Measurements from ENCODE around the gene SNRPA1. TPM values are rescaled to one million over a fixed set of nuclear protein-coding genes. Genes with fewer than 3 reads are reported as not detected.
A peak's percentile ranks its signal among the peaks of the same experiment; 100 is the strongest.
"Not testable (repeated sequence)": the region's sequence is repeated elsewhere in the genome, so short reads cannot be mapped to it uniquely, and the experiment has no call there.

SNRPA1 gene
- total RNA-seq: 71.6 TPM

DNA sequence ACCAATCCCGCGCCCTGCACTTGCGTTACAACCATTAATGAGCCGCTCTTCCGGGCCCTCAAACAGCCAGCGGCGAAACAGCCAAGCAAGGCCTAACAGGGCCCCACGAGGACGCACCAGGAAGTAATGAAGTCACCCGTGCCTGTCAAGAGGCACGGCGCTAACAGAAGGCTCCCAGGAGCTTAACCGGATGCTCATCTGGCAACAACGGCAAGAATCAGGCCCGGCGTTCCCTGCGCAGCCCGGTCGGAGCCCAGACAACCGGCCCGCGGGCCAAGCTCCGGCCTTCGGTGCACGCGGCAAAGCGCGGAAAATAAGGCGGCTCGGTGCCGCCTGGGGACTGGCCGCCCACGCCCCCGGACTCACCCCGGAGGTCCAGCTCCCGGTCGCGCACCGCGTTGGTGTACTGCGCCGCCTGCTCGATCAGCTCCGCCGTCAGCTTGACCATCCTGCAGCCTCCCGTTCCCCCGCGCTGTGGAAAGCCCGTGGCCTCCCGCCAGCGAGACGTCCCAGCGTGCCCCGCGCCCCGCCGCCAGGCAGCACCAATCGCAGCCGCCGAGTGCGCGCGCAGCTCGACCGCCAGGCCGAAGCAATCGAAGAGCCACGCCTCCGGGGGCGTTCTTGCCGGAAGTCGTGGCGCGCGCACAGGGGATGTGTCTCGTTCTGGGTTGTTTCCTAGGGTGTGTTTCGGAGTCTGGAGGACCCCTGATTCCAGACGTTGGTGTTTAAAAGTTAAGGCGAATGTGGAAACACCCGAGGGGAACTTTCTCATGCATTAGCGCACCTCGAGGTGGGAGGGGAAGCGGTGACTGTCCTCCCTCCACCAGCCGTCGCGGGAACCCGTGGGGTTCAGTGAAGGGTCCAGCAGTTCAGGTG lies at the start of gene SNRPA1:
Gene SNRPA1, minus strand, starts transcription at position 518 of the 876 bp plus-strand sequence. Its CDS starts 70 bp downstream, at position 448.
- peak; percentile 98 for DNase-seq (ENCODE audit: low spot score)

DNA sequence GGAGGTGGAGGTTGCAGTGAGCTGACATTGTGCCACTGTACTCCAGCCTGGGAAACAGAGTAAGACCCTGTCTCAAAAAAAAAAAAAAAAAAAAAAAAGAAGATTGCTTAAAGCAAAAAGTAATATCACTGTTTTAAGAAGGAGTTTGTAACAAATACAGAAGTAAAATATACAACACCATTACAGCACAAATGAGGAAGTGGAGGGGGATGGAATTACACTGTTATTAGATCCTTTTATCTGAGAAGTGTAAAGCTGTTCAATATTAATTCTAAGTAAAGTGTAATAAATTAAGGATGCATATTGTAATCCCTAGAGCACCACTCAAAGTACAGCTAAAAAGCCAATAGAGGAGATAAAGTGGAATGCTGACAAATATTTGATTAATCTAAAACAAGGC lies 47.0 kb upstream of the SNRPA1 start:
- no peak for DNase-seq (ENCODE audit: low spot score)

DNA sequence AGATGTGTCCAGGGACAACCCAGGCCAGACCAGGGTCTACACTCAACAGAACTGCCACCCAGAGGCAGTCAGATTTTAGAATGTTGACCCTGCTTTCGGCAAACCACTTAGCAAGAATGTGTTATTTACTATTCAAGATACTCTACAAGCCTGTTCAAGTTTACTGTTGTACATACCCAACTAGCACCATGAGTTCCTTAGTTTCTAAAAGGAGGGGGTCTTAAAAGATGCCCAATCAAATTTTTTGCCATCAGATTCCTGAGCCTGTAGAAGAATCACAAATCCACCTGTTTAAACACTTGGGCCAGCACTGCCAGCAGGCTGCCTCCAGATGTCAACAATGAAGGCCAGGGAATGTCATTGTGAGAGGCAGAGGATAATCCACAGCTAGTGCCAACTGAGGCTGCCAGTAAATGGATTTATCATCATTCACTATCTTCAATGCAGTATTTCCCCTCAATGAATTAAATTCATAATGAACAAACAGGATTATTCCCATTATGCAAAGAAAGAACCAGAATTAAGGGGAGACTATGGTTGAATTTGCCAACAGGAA lies 43.5 kb upstream of the SNRPA1 start:
- DNase-seq (ENCODE audit: low spot score): no peak

DNA sequence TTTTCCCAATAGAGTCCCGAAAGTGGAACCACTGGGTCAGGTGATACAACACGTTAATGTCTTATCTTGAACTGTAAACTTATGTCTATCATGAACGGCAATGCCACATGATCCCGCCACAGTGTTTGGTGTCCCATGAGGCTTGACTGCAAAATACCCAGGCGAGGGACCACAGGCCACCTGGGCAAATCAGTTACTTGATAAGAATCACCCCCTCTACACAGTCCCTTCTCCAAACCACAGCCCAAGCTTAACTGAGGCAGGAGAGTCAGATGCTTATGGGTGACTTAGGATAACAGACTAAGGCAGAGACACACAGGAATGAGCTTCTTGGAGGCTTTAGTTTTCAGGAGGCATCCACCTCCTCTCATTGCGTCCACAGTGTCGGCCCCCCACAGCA lies 42.9 kb upstream of the SNRPA1 start:
- no peak for DNase-seq (ENCODE audit: low spot score)

DNA sequence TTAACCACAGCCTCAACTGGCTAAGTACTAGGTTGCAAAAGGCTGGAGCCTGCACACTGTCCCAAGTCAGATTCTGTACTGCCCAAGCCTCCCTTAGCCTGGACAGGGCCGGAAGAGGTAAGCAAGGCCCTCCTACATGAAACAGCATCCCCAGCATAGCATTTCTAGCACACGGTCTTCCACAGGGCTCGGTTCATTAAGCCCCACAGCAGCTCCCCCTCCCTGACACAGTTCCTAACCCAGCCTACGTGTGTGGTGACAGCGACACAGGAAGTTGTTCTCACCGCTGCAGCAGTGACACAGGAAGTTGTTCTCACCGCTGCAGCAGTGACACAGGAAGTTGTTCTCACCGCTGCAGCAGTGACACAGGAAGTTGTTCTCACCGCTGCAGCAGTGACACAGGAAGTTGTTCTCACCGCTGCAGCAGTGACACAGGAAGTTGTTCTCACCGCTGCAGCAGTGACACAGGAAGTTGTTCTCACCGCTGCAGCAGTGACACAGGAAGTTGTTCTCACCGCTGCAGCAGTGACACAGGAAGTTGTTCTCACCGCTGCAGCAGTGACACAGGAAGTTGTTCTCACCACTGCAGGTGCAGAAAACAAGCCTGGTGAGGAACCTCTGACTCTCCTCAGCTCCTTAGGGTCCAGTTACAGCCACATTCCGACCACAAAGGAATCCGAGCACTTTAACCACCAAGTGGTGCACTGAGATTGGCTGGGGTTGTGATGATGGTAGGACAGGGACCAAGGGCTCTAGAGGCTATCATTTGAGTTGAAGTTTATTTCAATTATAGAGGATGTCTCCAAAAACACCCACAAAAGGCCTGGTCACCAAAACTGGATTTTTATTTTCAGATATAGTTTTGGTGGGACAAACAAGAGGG lies 39.1 kb upstream of the SNRPA1 start:
- not testable (repeated sequence) for DNase-seq (ENCODE audit: low spot score)

DNA sequence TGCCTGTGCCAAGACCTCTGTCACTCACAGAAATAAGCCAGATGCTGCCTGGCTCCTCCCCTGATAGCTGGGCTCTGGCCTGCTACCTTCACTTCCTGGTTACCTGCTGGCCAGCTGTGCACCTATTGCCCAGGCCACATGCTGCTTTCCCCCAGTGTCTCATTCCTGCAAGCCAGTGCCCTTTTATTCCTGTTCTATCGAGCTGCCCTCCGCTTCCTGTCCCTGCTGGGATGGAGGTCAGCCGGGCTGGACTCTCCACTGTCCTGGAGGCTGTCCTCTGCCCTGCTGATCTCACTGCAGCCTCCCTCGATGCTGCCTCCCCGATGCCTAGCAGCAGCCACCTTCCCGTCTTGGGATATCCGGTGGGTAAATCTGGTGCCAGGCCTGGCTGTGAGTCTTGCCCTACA lies 37.0 kb upstream of the SNRPA1 start:
- DNase-seq (ENCODE audit: low spot score): no peak

DNA sequence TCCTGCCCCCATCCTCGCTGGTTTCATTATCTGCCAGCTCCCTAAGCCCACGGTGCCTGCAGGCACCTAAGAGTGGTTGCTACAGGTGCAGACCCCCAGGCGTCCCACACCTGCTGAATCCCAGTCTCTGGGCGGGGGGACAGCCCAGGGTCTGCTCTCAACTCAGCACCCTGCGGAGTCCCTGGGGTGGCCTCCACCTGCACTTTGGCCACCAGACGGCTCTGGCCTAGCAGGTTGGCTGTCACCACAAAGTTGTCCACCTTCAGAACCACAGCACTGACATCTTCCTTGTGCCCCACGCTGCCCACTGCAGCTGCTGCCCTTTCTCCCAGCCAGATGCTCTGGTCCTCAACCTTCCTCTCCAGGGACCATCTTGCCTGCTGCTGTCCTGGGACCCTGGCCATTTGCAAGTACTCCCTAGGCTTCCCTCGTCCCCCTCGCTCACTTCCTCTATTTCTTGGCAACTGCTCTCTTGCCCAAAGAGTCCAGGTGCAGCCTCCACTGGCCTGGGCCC lies 34.9 kb upstream of the SNRPA1 start:
- DNase-seq (ENCODE audit: low spot score): no peak

DNA sequence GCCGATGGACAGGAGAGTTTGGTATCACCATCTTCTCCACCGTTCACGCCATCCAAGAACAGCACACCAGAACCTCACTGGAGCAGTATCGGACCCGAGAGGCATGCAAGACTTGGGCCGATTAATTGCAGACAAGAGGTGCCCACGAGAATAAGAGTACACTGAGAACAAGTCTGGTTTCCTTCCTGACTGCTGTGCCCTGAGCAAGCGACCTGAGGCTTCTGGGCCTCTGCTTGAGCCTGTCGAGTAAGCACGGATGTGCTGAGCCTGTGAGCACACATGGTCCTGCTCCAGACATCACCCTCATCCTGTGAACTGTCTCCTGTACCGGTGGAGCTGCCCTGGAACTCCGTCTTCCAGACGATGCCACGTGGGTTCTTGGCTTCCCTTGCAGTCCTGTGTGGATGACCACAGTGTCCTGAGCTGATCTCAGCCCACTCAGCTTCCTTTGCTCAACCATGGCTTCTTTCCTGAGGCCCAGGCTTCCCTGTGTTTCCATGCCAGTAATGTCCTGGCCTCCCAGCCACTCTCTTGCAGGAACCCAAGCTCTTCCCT lies 34.3 kb upstream of the SNRPA1 start:
- no peak for DNase-seq (ENCODE audit: low spot score)

DNA sequence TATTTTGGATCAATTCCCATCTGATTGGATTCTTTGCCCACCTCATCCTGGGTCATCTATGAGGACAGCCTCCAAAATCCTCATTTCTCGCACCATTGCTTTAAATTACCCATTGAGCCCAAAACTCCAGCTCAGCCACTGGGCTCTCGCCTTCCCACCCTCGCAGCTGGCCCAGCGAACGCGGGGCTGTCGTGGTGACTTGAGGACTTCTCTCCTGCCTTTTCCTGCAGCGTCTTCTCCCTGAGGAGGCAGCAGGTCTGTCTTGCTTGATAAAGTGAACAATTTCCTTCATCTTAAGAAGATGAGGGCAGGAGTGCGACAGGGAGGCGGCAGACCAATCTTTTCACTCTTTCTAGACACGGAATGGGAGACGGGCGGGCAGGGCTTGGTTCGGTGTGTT lies 33.0 kb upstream of the SNRPA1 start:
- no peak for DNase-seq (ENCODE audit: low spot score)

DNA sequence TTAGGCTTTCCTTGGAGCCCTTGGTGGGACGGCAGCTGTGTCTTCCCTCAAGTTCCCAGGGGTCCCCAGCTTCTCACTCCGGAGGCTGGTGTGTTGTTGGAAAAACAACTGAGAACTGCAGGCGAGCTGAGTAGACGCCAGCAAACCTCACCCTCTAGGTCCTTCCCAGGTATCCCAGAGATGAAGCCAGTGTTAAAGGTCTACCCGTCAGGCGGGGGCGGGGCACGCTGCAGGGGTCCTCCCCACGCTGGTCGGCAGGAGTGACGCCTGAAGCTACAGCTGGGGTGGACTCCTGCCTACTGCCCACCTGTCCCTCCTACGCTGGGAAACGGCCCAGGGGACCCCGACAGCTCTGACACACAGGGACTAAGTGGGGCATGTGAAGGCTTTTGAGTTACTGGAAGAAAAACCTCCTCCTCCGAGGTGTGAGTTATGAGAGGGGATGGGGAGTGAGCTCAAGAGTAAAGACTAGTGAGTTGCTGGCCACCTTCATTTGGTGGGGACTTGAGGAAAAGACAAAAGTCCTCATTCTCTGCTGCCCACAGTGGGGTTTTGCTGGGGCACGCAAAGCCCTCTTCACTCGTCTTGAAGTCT lies 32.2 kb upstream of the SNRPA1 start:
- peak; percentile 29 for DNase-seq (ENCODE audit: low spot score)

DNA sequence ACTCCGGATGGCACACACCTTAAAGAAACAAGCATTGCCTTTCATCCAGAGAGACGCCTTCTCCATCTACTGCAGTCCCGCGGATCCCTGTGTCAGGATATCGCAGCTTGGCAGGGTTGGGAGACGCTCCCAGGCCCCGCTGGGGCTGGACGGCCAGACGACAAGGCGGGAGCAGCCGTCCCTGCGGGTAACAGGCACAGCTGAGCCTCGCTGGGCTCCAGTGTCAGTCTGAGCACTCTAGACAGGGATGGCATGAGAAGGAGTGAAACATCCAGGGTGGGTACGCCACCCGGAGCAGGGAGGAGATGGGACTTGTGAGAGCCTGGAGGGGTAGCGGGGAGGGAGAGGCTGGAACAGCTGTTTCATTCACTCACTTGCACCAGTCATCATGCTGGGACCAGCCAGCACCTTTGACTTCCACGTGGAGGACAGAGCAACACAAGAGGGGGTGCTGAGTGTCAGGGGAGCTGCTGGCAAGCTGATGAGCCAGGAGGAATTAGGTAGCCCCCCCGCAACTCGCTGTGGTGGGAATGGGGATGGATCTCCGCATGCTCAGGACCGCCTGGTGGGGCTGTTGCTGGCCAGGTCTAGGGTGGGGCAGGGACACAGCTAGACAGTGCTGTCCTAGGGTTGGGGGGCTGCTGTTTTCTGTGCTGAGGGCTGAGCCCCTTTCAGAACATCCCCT lies 31.6 kb upstream of the SNRPA1 start:
- peak; percentile 32 for DNase-seq (ENCODE audit: low spot score)

DNA sequence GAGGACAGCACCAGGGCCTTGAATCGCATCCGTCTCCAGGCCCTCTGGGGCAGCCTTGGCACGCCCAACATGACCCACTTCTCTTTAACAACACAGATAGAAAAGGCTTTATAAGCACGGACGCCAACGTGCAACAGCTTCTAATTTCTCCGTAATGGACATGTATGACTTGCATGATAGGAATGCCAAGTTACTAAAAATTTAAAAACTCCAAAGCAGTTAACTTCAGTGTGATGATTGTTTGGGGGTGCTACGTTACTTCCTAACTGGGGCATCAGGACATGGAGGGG lies 30.9 kb upstream of the SNRPA1 start:
- DNase-seq (ENCODE audit: low spot score): peak; percentile 34

DNA sequence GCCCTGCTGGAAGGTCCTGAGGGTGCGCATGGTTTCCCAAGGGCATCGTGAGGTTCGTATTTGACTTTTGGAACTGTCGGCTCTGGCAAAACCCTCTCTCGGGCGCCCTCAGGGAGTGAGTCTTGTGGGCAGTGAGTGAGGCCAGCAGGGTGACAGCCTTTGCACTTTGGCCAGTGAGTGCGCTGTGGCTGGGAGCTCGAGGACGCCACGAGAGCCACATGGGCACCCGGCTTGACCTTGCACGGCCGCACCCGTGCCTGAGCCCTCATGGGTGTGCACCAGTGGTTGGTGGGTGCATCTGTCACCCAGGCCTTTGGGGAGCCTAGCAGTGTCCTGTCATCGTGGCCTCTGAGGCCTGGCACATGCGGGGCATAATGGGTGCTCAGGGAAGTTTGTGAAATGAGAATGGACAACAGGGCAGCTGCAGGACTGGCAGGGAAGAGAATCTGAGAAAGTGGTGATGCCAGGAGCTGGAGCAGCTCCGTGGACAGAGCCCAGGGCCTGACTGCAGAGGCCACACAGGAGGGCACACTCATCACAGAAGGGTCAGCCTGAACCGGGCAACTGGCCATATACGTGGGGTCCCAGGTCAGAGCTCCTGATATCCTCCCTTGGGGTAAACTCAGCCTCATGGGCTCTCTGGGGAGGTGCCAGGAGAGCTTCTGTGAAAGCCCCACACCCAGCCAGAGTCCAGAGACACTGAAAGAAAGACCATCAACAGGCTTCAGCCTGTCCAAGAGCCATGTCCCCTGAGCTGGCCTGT lies 30.4 kb upstream of the SNRPA1 start:
- DNase-seq (ENCODE audit: low spot score): peak; percentile 36

DNA sequence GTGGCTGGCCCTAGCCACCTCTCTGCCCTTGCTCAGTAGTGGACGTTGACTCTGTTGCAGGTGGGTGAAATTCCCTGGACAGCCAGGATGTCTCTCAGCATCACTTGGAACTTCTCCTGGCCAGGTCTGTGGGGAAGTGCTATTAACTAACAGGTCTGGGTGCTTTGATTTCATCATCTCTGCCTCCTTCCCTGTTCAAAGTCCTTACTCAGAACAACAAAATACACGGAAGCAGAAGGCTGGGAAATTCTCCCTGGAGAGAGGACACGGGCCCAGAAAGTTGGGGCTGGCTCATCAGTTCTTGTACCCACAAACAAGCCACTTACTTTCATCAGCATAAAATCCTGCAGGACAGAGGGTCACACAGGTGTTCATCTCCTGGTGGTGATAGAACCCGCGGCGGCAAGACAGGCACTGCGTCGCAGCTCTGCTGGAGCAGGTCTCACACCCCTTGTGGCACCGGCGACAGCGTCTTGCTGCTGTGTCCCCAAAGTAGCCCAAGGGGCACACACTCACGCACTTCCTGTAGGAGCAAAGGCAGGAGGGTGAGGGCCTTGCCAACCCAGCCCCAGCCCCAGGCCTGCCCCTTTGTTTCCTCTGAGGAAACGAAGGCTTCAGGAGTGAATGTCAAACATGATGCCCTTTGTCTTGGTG lies 29.6 kb upstream of the SNRPA1 start:
- DNase-seq (ENCODE audit: low spot score): no peak

DNA sequence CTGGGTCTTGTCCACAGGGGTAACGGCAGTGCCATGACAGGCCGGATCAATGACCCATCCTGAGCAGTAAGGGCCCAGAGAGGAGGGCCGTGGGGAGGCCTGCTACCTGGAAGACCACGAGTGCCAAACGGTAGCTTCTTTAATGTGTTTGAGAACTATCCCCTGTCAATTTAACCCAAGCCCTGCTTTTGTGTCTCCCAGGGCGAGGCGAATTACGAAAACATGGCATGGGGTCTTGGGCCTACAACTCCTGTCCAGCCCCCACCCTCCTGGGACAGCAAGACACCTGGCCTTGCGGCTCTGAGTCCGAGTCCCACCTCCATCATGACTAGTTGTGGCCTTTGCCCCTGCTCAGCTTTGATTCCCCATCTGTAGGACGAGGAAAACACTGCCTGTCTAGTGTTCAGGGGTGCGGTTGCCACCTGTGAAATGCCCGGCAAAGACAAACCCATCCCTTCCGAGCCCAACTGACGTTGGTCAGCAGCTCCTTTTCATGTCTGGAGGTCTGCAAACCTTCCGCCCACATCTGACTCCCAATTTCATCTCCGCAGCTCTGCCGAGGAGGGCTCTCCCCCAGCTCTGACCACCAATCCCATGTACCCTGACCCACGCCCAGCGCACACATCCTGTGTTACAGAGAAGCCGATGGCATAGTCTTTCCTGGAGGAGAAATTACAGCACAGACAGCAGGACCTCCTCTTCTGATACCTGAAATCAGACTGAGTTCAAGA lies 28.9 kb upstream of the SNRPA1 start:
- DNase-seq (ENCODE audit: low spot score): no peak

DNA sequence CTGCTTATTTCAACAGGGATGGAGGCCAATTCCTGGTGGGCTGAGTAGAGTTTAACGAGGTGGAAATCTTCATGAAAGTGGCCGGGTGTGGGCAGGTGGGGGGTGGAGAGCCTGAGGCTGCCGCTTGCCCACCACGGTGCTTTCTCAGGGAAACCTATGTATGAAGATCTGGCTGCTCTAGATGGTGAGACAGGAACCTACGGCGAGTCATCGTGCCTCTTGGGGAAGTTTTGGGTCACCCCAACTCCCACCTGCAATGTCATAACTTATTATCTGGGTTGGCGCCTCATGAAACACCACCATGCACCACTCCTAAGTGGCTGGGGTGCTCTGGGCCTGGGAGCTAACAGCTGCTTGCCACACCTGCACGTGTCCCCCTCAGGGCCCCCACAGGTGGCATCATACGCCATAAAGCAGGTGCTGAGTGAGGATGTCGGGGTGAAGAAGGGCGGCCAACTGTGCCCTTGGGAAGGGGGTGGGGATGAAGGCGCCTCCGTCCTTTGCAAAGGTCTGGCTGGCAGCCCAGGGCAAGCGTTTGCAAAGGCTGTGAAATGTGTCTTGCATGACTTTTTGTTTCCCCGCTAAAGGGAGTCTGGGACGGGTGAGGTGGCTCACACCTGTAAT lies 27.9 kb upstream of the SNRPA1 start:
- no peak for DNase-seq (ENCODE audit: low spot score)

DNA sequence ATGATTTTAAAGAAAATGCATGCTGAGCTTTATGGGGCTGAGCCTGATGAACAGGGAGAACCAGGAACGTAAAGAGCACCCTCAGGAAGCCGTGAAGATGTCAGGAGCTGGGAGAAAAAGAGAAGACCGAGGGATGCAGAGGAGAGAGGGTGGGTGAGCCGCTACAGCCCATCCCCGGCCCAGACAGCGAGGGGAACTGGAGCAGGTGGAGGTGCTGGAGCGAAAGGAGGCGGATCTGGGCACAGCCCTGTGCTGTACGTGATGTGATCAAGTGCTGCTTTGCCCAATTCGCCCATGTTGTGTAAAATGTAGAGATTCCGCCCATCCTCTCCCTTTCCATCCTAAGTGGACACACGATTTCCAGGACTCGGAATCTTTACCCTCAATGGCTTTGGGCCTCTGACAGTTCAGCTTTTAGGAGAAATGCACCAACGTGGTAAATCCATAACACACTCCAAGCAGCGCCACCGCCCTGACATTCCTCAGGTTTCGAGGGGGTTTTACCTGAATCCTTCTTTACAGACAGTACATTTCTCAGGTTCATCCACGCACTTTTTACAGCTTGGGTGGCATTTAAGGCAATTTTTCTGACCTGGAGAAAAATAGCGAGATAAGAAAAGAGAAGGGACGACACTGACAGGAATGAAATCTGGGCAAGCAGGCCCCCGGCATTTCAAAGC lies 27.1 kb upstream of the SNRPA1 start:
- DNase-seq (ENCODE audit: low spot score): no peak

DNA sequence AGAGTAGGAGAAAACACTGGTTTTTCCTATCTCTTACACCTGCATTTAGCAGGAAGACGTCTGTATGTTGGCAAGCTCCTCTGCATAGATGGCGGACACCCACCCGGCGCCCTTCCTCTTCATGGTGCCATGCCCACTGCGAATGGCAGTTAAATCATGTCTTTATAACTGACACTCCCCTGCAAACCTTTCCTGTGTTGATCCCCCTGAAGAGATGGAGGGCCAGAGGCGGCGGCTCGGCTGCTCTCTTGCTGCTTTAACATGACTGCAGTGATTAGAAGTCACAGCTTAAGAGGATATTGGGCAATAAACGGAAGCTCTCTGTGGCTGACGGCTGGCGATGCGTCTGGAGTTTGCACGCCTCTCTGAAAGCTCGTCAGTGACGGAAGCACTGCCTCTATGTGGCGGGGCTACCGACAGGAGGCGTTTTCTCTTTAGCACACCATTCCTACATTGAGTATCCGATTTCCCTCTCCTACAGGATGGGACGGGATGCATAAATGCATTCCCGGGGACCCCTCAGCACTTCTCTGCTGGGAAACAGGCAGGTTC lies 25.5 kb upstream of the SNRPA1 start:
- DNase-seq (ENCODE audit: low spot score): peak; percentile 49

Measured in ureter (tissue), 1 donor.